ENCODE measurements around the gene MSMP. TPM values are rescaled to one million over a fixed set of nuclear protein-coding genes. Genes with fewer than 3 reads are reported as not detected.

The MSMP gene
- total and polyA plus RNA-seq, 10 of the 15 experiments (the other 5 are each of a cell fraction or from before 2014, with no cell fraction given), result 0.33 to 2.4 (median 0.86) TPM; not detected in 4

GRCh38 chr9:35748858-35749514 lies 5.1 kb downstream of the MSMP start, which contains the start of the genes GBA2 and RGP1 (continued):
- TF ChIP-seq KLF5 (IDR thresholded peaks at IDR 0.05; ENCODE audit: partially characterized antibody) (peak; percentile 77), SMC3 (IDR thresholded peaks at IDR 0.05; ENCODE audit: borderline replicate concordance, low read length) (no peak), MTA2 (IDR thresholded peaks at IDR 0.05; ENCODE audit: low read depth) (no peak), HSF1 (IDR thresholded peaks at IDR 0.05; ENCODE audit: low read depth, low read length) (no peak), STAT3 (IDR thresholded peaks at IDR 0.05; ENCODE audit: low read depth, low read length) (no peak), RUNX3 (IDR thresholded peaks at IDR 0.05; ENCODE audit: low read length) (no peak), IKZF1 (conservative IDR thresholded peaks at IDR 0.05) (peak; percentile 97), ZNF622 (IDR thresholded peaks at IDR 0.05) (no peak), BCLAF1 (IDR thresholded peaks at IDR 0.05) (no peak), RB1 (IDR thresholded peaks at IDR 0.05; ENCODE audit: borderline replicate concordance) (0 out of 2 replicates have a peak, but pooled peaks have one; percentile 20), FOXM1 (IDR thresholded peaks at IDR 0.05; ENCODE audit: low read depth, low read length) (no peak), RFX5 (IDR thresholded peaks at IDR 0.05; ENCODE audit: low read depth, low read length) (no peak), ZNF207 (IDR thresholded peaks at IDR 0.05; ENCODE audit: borderline replicate concordance) (no peak), NRF1 (conservative IDR thresholded peaks at IDR 0.05; ENCODE audit: low read depth, low read length) (no peak), NR2C1 (IDR thresholded peaks at IDR 0.05) (peak; percentile 90), SREBF2 (IDR thresholded peaks at IDR 0.05; ENCODE audit: low read length) (no peak), LARP7 (IDR thresholded peaks at IDR 0.05) (peak; percentile 91), HCFC1 (IDR thresholded peaks at IDR 0.05; ENCODE audit: low read length) (peak; percentile 25), IKZF2 (IDR thresholded peaks at IDR 0.05) (no peak), NKRF (conservative IDR thresholded peaks at IDR 0.05) (peak; percentile 84), CEBPB (IDR thresholded peaks at IDR 0.05; ENCODE audit: borderline replicate concordance in 1 of 2, low read depth in 2 of 2, low read length in 2 of 2) (no peak), FOXK2 (IDR thresholded peaks at IDR 0.05) (no peak), NR2C2 (IDR thresholded peaks at IDR 0.05; ENCODE audit: borderline replicate concordance, control insufficient read depth, insufficient read length, low read depth) (no peak), ESRRA (IDR thresholded peaks at IDR 0.05; ENCODE audit: low read length) (peak; percentile 84; the same call in 1 of the 2 replicates), ZZZ3 (IDR thresholded peaks at IDR 0.05; ENCODE audit: control insufficient read depth, insufficient read length, low read depth) (no peak), EZH2 (IDR thresholded peaks at IDR 0.05; ENCODE audit: borderline replicate concordance, control insufficient read depth, low read depth, low read length) (no peak), TARDBP (IDR thresholded peaks at IDR 0.05; ENCODE audit: borderline replicate concordance) (no peak)

Data from GM12878 (cell line).